Hematopoietic multipotent progenitor cell treated with erythropoietin and hydrocortisone succinate and interleukin-3 and kit ligand, for 17 days (in vitro differentiated cells): Measurements from ENCODE around the gene GALNT17.

Source experiments
- DNase-seq: peaks from one replicate; pipeline ENCODE4 v3.0.0-alpha.2; 2015; ENCODE audit warnings: low spot score

Gene GALNT17

DNA sequence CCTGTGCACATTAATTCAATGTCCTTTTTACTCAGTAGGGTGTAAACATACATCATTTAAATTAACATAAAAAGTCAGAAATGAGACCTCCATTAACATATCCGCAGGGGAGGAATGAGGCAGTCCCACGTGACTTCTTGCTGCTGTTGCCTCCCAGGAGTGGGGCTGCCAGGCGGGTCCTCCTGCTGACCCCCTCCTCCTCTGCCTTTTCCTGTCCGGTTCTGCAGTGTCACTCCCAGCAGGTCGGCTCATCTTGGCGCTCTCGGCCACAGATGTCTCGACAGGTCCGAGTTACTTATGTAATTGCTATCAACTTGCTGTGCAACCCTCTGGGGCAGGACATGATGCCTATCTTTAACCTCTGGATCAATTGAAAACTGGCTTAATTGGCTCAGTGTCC, 329.6 kb downstream of the GALNT17 start:
- no peak for DNase-seq

- DNase-seq: no peak
Measured at GRCh38 chr7:71465741-71466189, 333.8 kb downstream of the GALNT17 start.

GRCh38 chr7:71466448-71467145, 334.7 kb downstream of the GALNT17 start:
- DNase-seq: no peak

- DNase-seq: no peak
Measured at GRCh38 chr7:71470326-71470725, 338.4 kb downstream of the GALNT17 start.

- no peak for DNase-seq
Measured at GRCh38 chr7:71470830-71471229, 338.9 kb downstream of the GALNT17 start.

- no peak for DNase-seq
Measured at GRCh38 chr7:71472962-71473361, 341.0 kb downstream of the GALNT17 start.

DNA sequence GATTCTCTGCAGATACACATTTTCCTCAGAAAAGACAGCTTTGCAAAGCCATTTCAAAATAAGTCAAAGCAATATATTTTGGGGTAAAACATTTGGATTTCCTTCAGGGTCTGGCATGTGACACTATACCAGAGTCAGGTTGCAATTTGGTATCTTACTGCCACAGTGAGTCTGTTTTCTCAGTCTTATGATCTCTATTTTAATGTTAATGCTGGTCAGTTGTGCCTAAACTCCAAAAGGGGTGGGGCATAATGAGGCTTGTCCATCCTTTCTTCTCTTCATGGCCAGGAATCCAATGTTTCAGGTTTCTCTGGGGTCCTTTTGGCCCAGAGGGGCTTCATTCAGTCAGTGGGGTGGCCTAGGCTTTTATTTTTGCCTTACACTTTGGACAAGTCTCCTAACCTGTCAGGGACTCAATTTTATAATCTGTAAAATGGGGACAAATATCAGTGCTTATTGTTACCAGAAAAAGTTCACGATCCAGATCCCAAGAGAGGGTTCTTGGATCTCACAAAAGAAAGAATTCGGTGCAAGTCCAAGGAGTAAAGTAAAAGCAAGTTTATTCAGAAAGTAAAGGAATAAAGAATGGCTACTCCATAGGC, 341.5 kb downstream of the GALNT17 start:
- no peak for DNase-seq

DNA sequence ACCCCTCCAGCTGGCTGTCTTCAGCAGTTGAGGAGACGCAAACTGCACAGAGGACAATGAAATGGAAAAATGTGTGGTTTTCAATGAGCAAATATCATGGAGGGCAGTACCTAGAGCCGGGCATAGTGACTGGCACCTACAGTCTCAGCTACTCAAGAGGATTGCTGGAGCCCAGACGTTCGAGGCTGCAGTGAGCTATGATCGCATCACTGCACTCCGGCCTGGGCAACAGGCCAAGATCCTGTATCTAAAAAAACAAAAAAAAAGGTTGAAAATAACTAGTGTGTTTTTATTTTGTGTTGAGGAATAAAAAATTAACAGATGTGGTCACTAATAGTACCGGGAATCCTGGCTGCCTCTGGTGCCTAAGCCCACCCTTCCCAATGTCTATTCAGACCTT, 345.5 kb downstream of the GALNT17 start:
- DNase-seq: no peak

GRCh38 chr7:71479231-71479630, 347.3 kb downstream of the GALNT17 start:
- DNase-seq: no peak

DNA sequence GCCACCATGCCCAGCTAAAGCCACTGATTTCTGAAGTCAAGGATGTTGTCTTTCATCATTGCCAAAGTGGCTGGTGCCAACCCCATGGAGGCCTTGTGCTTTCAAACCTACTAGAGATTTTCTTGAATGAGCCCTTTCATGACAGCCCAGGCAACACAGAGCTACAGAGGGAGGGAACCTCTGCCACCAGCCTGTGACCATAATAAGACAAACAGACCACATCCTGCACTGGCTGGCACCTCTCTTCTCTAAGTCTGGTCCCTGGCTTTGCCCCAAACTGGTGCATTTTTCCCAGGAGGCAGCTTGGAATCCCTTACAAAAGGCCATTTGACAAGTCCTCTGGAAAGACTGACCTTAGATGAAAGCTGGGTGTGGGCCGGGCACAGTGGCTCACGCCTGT, 348.8 kb downstream of the GALNT17 start:
- DNase-seq: no peak

DNA sequence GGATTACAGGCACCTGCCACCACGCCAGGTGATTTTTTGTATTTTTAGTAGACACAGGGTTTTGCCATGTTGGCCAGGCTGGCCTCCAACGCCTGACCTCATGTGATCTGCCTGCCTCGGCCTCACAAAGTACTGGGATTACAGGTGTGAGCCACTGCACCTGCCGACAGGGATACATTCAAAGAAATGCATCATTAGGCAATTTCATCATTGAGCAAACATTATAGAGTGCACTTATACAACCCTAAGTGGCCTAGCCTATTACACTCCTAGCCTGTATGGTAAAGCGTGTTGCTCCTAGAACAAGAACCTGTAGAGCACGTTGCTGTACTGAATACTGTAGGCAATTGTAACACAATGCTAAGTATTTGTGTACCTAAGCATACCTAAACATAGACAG, 350.3 kb downstream of the GALNT17 start:
- DNase-seq: no peak

GRCh38 chr7:71484380-71484779, 352.4 kb downstream of the GALNT17 start:
- no peak for DNase-seq

- no peak for DNase-seq
Measured at GRCh38 chr7:71485586-71485985, 353.6 kb downstream of the GALNT17 start.

DNA sequence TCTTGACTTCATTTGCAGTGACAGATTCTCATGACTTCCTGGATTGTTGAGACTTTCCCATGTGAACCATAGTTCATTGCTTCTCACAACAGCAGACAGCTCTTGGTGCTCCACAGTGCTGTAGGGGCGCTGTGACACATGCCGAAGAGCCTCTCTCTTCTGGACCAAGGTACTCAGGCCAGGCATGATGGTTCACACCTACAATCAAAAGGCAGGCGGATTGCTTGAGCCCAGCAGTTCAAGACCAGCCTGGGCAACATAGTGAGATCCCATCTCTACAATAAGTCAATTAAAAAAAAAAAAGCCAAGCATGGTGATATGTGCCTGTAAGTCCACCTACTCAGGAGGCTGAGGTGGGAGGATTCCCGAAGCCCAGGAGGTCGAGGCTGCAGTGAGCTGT, 354.5 kb downstream of the GALNT17 start:
- DNase-seq: no peak

DNA sequence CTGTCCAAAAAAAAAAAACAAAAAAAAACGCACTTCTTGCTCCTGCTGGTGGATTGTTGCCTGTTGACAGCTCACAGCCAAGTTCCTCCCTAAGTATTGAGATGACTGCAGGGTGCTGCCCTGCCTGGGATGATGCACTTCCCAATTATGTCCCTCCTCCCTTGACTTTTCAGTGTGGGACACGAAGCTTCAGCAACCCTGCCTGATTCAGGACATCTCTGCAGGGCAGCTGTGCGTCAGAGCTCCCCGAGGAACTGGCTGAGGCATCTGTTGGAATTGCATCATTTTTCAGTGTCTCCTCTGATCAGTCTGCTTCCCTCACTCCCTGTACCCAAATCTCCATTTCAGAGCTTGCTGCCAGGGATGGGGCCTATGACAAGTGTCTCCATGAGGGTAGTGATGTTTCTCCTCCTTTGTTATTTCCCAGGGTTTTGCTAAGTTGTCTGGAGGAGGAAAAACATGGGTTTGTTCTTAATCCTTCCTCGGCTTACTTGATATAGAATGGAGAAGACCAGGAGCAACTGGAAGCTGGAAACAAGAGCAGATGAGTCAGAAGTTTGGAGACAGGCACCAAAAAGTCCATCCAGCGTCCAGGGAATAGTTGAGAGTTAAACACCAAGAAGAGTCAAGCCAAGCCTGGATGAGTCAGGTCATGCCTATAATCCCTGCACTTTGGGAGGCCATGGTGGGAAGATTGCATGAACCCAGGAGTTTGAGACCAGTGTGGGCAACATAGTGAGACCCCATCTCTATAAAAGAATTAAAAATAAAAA, 355.1 kb downstream of the GALNT17 start:
- no peak for DNase-seq

- no peak for DNase-seq
Measured at GRCh38 chr7:71488308-71488707, 356.4 kb downstream of the GALNT17 start.

- DNase-seq: no peak
Measured at GRCh38 chr7:71491336-71491735, 359.4 kb downstream of the GALNT17 start.

DNA sequence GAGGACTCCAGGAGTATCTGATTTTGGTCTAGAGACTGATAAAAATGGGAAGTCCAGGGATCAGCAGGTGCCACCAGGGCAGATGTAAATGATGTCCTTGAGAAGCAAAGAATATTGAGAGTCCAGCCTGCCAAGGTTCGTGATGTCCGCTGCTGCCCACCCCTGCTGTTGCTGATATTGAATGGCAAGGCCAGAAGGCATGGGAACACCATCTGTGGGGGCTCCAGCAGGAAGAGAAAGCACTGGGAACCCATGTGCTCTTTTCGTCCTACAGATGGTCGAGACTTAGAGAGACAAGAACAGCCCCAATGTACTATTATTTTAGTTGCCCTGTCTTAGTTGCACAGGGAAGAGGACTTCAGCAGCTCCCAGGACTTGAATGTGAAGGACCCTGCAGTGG, 363.9 kb downstream of the GALNT17 start:
- no peak for DNase-seq

DNA sequence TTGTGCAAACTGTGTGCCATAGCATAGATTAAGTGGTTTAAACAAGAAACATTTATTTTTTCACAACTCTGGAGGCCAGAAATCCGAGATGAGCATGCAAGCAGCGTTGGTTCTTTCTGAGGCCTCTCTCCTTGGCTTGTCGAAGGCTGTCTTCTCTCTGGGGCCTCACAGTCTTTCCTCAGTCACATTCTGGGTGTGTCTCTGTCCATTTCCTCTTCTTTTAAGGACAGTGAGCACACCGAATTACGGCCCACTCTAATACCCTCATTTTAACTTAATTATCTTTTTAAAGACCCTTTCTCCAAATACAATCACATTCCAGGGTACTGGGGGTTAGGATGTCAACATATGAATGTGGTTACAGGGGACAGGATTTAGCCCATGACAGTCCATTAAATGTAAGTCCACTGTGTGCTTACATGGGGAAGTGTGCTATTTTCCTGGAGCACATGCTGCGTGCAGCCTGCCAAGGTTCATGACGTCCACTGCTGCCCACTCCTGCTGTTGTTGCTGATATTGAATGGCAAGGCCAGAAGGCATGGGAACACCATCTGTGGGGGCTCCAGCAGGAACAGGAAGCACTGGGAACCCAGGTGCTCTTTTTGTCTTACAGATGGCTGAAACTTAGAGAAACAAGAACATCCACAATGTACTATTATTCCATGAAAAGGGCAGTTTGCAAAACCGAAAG, 365.5 kb downstream of the GALNT17 start:
- DNase-seq: no peak

GRCh38 chr7:71498381-71498780, 366.4 kb downstream of the GALNT17 start:
- DNase-seq: no peak

DNA sequence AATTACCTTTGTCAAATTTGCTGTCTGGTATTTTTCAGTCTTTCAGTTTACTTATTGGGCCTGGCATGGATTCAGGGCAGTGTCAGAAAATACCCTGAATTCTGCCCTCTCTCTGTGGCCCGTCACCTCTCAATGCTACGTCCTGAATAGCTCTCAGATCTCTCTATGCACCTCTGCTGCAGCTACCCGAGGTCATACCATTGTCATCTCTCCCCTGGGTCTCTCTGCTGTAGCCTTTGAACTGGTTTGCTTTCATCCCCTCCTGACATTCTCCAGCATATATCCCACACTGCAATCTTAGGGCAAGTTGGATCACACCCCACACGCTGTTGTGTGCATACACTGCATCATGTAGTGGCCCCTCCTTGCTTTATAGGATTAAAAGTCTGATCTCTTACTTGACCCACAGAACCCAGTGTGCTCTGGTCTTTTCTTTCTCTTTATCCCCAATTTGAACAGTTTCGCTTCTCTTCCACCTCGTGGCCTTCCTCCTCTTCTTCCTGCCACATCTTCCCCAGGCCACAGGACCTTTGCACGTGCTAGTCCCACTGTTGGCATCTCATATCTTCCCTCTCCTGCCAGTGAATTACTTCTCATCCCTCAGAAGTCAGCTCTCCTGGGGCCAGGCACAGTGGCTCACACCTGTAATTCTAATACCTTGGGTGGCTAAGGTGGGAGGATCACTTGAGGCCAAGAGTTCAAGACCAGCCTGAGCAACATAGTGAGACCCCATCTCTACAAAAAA, 372.9 kb downstream of the GALNT17 start:
- no peak for DNase-seq

GRCh38 chr7:71506822-71507221, 374.9 kb downstream of the GALNT17 start:
- no peak for DNase-seq
